ENCODE measurements around the gene SCYGR7. TPM values are rescaled to one million over a fixed set of nuclear protein-coding genes. Genes with fewer than 3 reads are reported as not detected.

Gene SCYGR7
- total and polyA plus RNA-seq, 4 donors: not detected

DNA sequence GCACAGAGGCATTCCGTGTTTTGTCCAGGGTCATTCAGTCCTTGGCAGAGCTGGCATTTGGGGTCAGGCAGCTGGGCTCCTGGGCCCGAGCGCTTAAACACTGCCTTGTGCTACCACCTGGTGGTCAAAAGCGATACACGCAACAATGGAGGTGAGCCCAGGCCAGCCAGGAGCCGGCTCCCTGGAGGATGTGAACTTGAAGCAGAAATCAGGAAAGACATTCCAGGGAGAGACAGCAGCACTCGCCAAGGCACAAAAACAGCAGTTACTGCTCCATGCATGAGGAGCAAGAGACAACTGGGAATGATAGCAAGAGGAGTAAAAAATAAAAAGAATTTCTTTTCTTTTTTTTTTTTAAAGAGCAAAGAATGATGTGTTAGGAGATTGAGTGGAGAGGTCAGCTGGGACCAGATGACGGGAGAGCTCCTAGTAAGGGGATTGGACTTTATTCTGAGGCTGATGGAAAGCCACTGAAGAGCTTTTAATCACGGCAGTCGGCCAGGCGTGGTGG, 38.3 kb downstream of the SCYGR7 start:
- Histone ChIP-seq H3K9me3 (ENCODE audit: control insufficient read depth, low read length) (no peaks in the 10 kb centered on the region), H3K27ac (ENCODE audit: low read depth in 1 of 2, low read length in 2 of 2) (no peak overlapping the region), H3K4me3 (ENCODE audit: low read length in 2 of 2) (no peak overlapping the region), H3K27me3 (ENCODE audit: control insufficient read depth in 1 of 2, insufficient read depth in 2 of 2, low read length in 1 of 2) (no peaks in the 10 kb centered on the region), H3K36me3 (ENCODE audit: control insufficient read depth in 1 of 2, insufficient read depth in 2 of 2, low read length in 1 of 2) (no peaks in the 10 kb centered on the region), H3K4me1 (ENCODE audit: control insufficient read depth in 1 of 2, insufficient read depth in 2 of 2, low read length in 2 of 2) (no peaks in the 10 kb centered on the region)
- ATAC-seq (ENCODE audit: low FRiP score) (peak; percentile 94), DNase-seq (peak; percentile 82 to 91)
- intact Hi-C loops (cut with DNase I): loop anchor here (1.0 to 10.0 kb wide), 4 partner anchors 108 to 359 kb away; partner anchors contain the start of gene AGFG1 (in 1 of the 2)
- WGBS, 2 donors: 20 to 22% methylated on average over 11 of the region's 11 CpGs

GRCh38 chr2:227767830-227768229, 39.7 kb downstream of the SCYGR7 start:
- ATAC-seq (ENCODE audit: low FRiP score) (peak; percentile 31), DNase-seq (no peak)
- no peaks in the 10 kb centered on the region for H3K4me1 ChIP-seq (ENCODE audit: control insufficient read depth in 1 of 2, insufficient read depth in 2 of 2, low read length in 2 of 2)
- H3K4me3 ChIP-seq (ENCODE audit: low read length in 2 of 2): no peak overlapping the region
- H3K9me3 ChIP-seq (ENCODE audit: control insufficient read depth, low read length): no peaks in the 10 kb centered on the region
- H3K27ac ChIP-seq (ENCODE audit: low read depth in 1 of 2, low read length in 2 of 2): no peak overlapping the region
- H3K27me3 ChIP-seq (ENCODE audit: control insufficient read depth in 1 of 2, insufficient read depth in 2 of 2, low read length in 1 of 2): no peaks in the 10 kb centered on the region
- no peaks in the 10 kb centered on the region for H3K36me3 ChIP-seq (ENCODE audit: control insufficient read depth in 1 of 2, insufficient read depth in 2 of 2, low read length in 1 of 2)
- WGBS, 2 donors: 91 to 94% methylated on average over 20 to 22 of the region's 22 CpGs
- intact Hi-C loops (cut with DNase I): loop anchor here in 1 of 2 donors (5.0 to 10.0 kb wide), 3 partner anchors 111 to 361 kb away; partner anchors contain the start of gene AGFG1

DNA sequence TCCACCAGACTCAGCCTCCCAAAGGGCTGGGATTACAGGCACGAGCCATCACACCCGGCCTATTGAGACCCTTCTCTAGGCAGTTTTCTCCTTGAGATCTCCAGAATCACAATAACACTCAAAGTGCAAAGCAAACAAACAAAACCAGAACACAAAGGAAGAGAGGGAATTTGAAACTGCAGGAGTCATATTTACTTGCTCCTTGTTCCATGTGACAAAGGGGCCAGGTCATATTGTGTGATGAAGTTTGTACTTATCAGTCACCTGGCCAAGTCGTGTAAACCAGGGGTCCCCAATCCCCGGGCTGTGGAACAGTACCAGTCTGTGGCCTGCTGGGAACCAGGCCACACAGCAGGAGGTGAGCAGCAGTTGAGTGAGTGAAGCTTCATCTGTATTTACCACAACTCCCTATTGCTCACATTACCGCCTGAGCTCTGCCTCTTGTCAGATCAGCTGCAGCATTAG, 44.1 kb downstream of the SCYGR7 start:
- Histone ChIP-seq H3K27ac (ENCODE audit: low read depth in 1 of 2, low read length in 2 of 2) (no peak overlapping the region), H3K36me3 (ENCODE audit: control insufficient read depth in 1 of 2, insufficient read depth in 2 of 2, low read length in 1 of 2) (no peaks in the 10 kb centered on the region), H3K27me3 (ENCODE audit: control insufficient read depth in 1 of 2, insufficient read depth in 2 of 2, low read length in 1 of 2) (no peaks in the 10 kb centered on the region), H3K4me3 (ENCODE audit: low read length in 2 of 2) (no peak overlapping the region), H3K4me1 (ENCODE audit: control insufficient read depth in 1 of 2, insufficient read depth in 2 of 2, low read length in 2 of 2) (no peaks in the 10 kb centered on the region), H3K9me3 (ENCODE audit: control insufficient read depth, low read length) (no peaks in the 10 kb centered on the region)
- intact Hi-C loops (cut with DNase I): no loop called here
- no peak for DNase-seq
- no peak for ATAC-seq (ENCODE audit: low FRiP score)
- WGBS, 2 donors: 83 to 92% methylated on average over 5 of the region's 5 CpGs

- Histone ChIP-seq H3K27ac (ENCODE audit: low read depth in 1 of 2, low read length in 2 of 2) (no peak overlapping the region), H3K9me3 (ENCODE audit: control insufficient read depth, low read length) (no peaks in the 10 kb centered on the region), H3K4me3 (ENCODE audit: low read length in 2 of 2) (no peak overlapping the region), H3K27me3 (ENCODE audit: control insufficient read depth in 1 of 2, insufficient read depth in 2 of 2, low read length in 1 of 2) (no peaks in the 10 kb centered on the region), H3K4me1 (ENCODE audit: control insufficient read depth in 1 of 2, insufficient read depth in 2 of 2, low read length in 2 of 2) (no peaks in the 10 kb centered on the region), H3K36me3 (ENCODE audit: control insufficient read depth in 1 of 2, insufficient read depth in 2 of 2, low read length in 1 of 2) (no peaks in the 10 kb centered on the region)
- ATAC-seq (ENCODE audit: low FRiP score) (no peak), DNase-seq (no peak)
- intact Hi-C loops (cut with DNase I): no loop called here
- 59 to 60% methylated on average over 2 of the region's 2 CpGs for WGBS, 2 donors
Observed at GRCh38 chr2:227772932-227773331, 44.8 kb downstream of the SCYGR7 start.

GRCh38 chr2:227774011-227774624, 46.0 kb downstream of the SCYGR7 start:
- no peak overlapping the region for H3K27ac ChIP-seq (ENCODE audit: low read depth in 1 of 2, low read length in 2 of 2)
- intact Hi-C loops (cut with DNase I): no loop called here
- no peak for DNase-seq
- H3K4me1 ChIP-seq (ENCODE audit: control insufficient read depth in 1 of 2, insufficient read depth in 2 of 2, low read length in 2 of 2): no peaks in the 10 kb centered on the region
- ATAC-seq (ENCODE audit: low FRiP score): no peak
- H3K4me3 ChIP-seq (ENCODE audit: low read length in 2 of 2): no peak overlapping the region
- 54 to 58% methylated on average over 15 of the region's 15 CpGs for WGBS, 2 donors
- H3K9me3 ChIP-seq (ENCODE audit: control insufficient read depth, low read length): no peaks in the 10 kb centered on the region
- no peaks in the 10 kb centered on the region for H3K27me3 ChIP-seq (ENCODE audit: control insufficient read depth in 1 of 2, insufficient read depth in 2 of 2, low read length in 1 of 2)
- H3K36me3 ChIP-seq (ENCODE audit: control insufficient read depth in 1 of 2, insufficient read depth in 2 of 2, low read length in 1 of 2): no peaks in the 10 kb centered on the region

- Histone ChIP-seq H3K36me3 (ENCODE audit: control insufficient read depth in 1 of 2, insufficient read depth in 2 of 2, low read length in 1 of 2) (no peaks in the 10 kb centered on the region), H3K9me3 (ENCODE audit: control insufficient read depth, low read length) (no peaks in the 10 kb centered on the region), H3K4me3 (ENCODE audit: low read length in 2 of 2) (no peak overlapping the region), H3K27ac (ENCODE audit: low read depth in 1 of 2, low read length in 2 of 2) (no peak overlapping the region), H3K27me3 (ENCODE audit: control insufficient read depth in 1 of 2, insufficient read depth in 2 of 2, low read length in 1 of 2) (no peaks in the 10 kb centered on the region), H3K4me1 (ENCODE audit: control insufficient read depth in 1 of 2, insufficient read depth in 2 of 2, low read length in 2 of 2) (no peaks in the 10 kb centered on the region)
- ATAC-seq (ENCODE audit: low FRiP score) (no peak), DNase-seq (no peak)
- WGBS, 2 donors: 84 to 87% methylated on average over 6 of the region's 6 CpGs
- intact Hi-C loops (cut with DNase I): no loop called here
Observed at GRCh38 chr2:227774895-227775842, 47.0 kb downstream of the SCYGR7 start.

Other genes starting within 250 kb of the SCYGR7 start
- not detected for gene SCYGR2, start 129.4 kb upstream of the SCYGR7 start, total RNA-seq
- gene SCYGR2, start 129.4 kb upstream of the SCYGR7 start, polyA plus RNA-seq: not detected
- not detected for gene SCYGR3, start 113.5 kb upstream of the SCYGR7 start, total RNA-seq
- gene SCYGR3, start 113.5 kb upstream of the SCYGR7 start, polyA plus RNA-seq: not detected
- not detected for gene SCYGR4, start 110.8 kb upstream of the SCYGR7 start, total RNA-seq
- not detected for gene SCYGR4, start 110.8 kb upstream of the SCYGR7 start, polyA plus RNA-seq
- gene SCYGR5, start 61.5 kb upstream of the SCYGR7 start, total RNA-seq: not detected
- gene SCYGR5, start 61.5 kb upstream of the SCYGR7 start, polyA plus RNA-seq: not detected
- gene SLC19A3, start 10.3 kb upstream of the SCYGR7 start, total RNA-seq: 1 to 10 TPM; 2.8 to 5.1 TPM
- gene SLC19A3, start 10.3 kb upstream of the SCYGR7 start, polyA plus RNA-seq: 1 to 10 TPM in 1 of 2 donors, under 1 TPM in 1; 0.63 to 1.0 TPM
- not detected for gene SCYGR6, start 3.6 kb upstream of the SCYGR7 start, total RNA-seq
- not detected for gene SCYGR6, start 3.6 kb upstream of the SCYGR7 start, polyA plus RNA-seq
- not detected for gene SCYGR8, start 17.6 kb downstream of the SCYGR7 start, total RNA-seq
- not detected for gene SCYGR8, start 17.6 kb downstream of the SCYGR7 start, polyA plus RNA-seq
- under 1 TPM in 1 of 2 donors, not detected in 1; 0.45 TPM for gene CCL20, start 85.5 kb downstream of the SCYGR7 start, total RNA-seq
- 1 to 10 TPM in 1 of 2 donors, under 1 TPM in 1; 0.23 to 5.5 TPM for gene CCL20, start 85.5 kb downstream of the SCYGR7 start, polyA plus RNA-seq
- under 1 TPM in 1 of 2 donors, not detected in 1; 0.88 TPM for gene DAW1, start 143.3 kb downstream of the SCYGR7 start, total RNA-seq
- gene DAW1, start 143.3 kb downstream of the SCYGR7 start, polyA plus RNA-seq: under 1 TPM in 1 of 2 donors, not detected in 1; 0.41 TPM